GM23248 (cell line): ENCODE results near the gene ULK4.

Source experiments
- EZH2 ChIP-seq: fragments of 200-600 bp; sonication (generic); IDR thresholded peaks from 2 replicates; pipeline ENCODE4 v1.6.1; 2018; ENCODE audit warnings: antibody characterized with exemption, mild to moderate bottlenecking; ENCODE audit not compliant: insufficient read depth, poor library complexity, severe bottlenecking
- EZH2phosphoT487 ChIP-seq: fragments of 200-600 bp; sonication (generic); IDR thresholded peaks from 2 replicates; pipeline ENCODE4 v1.6.1; 2018; ENCODE audit warnings: antibody characterized with exemption, moderate library complexity, mild to moderate bottlenecking, low read depth; ENCODE audit not compliant: insufficient read depth

DNA sequence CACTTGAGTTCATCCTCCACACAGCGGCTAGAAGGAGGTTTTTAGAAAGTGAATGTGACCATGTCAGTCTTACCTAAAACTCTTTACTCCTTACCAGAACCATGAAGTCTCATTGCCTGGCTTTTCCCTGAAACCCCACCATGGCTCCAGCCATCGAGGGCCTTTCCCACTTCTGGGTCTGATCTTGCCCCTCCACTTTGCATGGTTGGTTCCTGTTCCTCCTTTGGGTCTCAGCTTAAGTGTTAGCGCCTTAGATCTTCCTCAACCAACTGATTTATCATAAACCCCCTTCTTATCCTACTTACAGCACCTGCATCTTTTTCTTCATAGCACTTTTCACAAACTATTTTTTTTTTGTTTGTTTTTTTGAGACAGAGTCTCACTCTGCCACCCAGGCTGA lies 45.9 kb upstream of the ULK4 start:
- TF ChIP-seq EZH2 (no peak), EZH2phosphoT487 (no peak)
